Activated CD8-positive, alpha-beta memory T cell treated with anti-CD3 and anti-CD28 coated beads, Interleukin-2, amount 50 U/mL, for 4 hours (primary cell): Measurements from ENCODE around the gene ZCCHC17.
"Not testable (repeated sequence)": the region's sequence is repeated elsewhere in the genome, so short reads cannot be mapped to it uniquely, and the experiment has no call there.

Source experiments
- DNase-seq: peaks from one replicate; pipeline ENCODE4 v3.0.0-alpha.2; 2020

ZCCHC17 gene

GRCh38 chr1:31296486-31297276 lies at the start of gene ZCCHC17, which contains the start of gene SNRNP40:
ZCCHC17 (plus strand) TSS chr1:31297032; CDS start chr1:31310099, 13,067 bp downstream.
SNRNP40 (minus strand) TSS chr1:31296788; CDS start chr1:31296751, 37 bp downstream.
- peak; percentile 89 for DNase-seq

GRCh38 chr1:31248276-31248675 lies 48.6 kb upstream of the ZCCHC17 start:
- no peak for DNase-seq

GRCh38 chr1:31249854-31250253 lies 47.0 kb upstream of the ZCCHC17 start:
- DNase-seq, result no peak

GRCh38 chr1:31257213-31257612 lies 39.6 kb upstream of the ZCCHC17 start:
- no peak for DNase-seq

- DNase-seq, result no peak
Observed at GRCh38 chr1:31258581-31258980, 38.3 kb upstream of the ZCCHC17 start.

- no peak for DNase-seq
Observed at GRCh38 chr1:31259746-31260145, 37.1 kb upstream of the ZCCHC17 start.

- DNase-seq, result no peak
Observed at GRCh38 chr1:31261916-31262315, 34.9 kb upstream of the ZCCHC17 start.

GRCh38 chr1:31262393-31262792 lies 34.4 kb upstream of the ZCCHC17 start:
- DNase-seq, result not testable (repeated sequence)

GRCh38 chr1:31263408-31263807 lies 33.4 kb upstream of the ZCCHC17 start:
- DNase-seq, result no peak

- DNase-seq, result no peak
Observed at GRCh38 chr1:31264790-31265386, 31.9 kb upstream of the ZCCHC17 start.

- DNase-seq, result no peak
Observed at GRCh38 chr1:31266547-31266946, 30.3 kb upstream of the ZCCHC17 start.

GRCh38 chr1:31272369-31272768 lies 24.5 kb upstream of the ZCCHC17 start:
- no peak for DNase-seq

- no peak for DNase-seq
Observed at GRCh38 chr1:31273619-31274018, 23.2 kb upstream of the ZCCHC17 start.

GRCh38 chr1:31282426-31282825 lies 14.4 kb upstream of the ZCCHC17 start:
- not testable (repeated sequence) for DNase-seq

- DNase-seq, result not testable (repeated sequence)
Observed at GRCh38 chr1:31287791-31288190, 9.0 kb upstream of the ZCCHC17 start.

- no peak for DNase-seq
Observed at GRCh38 chr1:31289021-31289420, 7.8 kb upstream of the ZCCHC17 start.

GRCh38 chr1:31295874-31296485 lies 852 bp upstream of the ZCCHC17 start:
- DNase-seq, result no peak

- no peak for DNase-seq
Observed at GRCh38 chr1:31297277-31298247, 730 bp downstream of the ZCCHC17 start.

GRCh38 chr1:31299365-31299764 lies 2.5 kb downstream of the ZCCHC17 start:
- DNase-seq, result no peak

- DNase-seq, result no peak
Observed at GRCh38 chr1:31300193-31300592, 3.4 kb downstream of the ZCCHC17 start.

GRCh38 chr1:31302709-31303441 lies 6.0 kb downstream of the ZCCHC17 start:
- no peak for DNase-seq

- DNase-seq, result no peak
Observed at GRCh38 chr1:31306278-31306677, 9.4 kb downstream of the ZCCHC17 start.
